Neural cell (in vitro differentiated cells): Measurements from ENCODE around the gene TUB. TPM values are rescaled to one million over a fixed set of nuclear protein-coding genes. Genes with fewer than 3 reads are reported as not detected.

Experiments
- H2AFZ ChIP-seq: fragments of 200-600, 300-800 bp; sonication (generic), shearing (Covaris generic); 2 replicates; pipeline ENCODE4 v1.6.0; 2014; ENCODE audit warnings: low read depth, mild to moderate bottlenecking, antibody characterized with exemption, low read length, moderate library complexity
- H3F3A ChIP-seq: fragments of 200-600 bp; shearing (Covaris generic); 2 replicates; pipeline ENCODE4 v1.6.1; 2016; ENCODE audit warnings: mild to moderate bottlenecking, moderate library complexity, mixed read lengths, antibody characterized with exemption, low read length; ENCODE audit not compliant: insufficient read depth, poor library complexity, severe bottlenecking
- H3K27ac ChIP-seq: fragments of 200-600, 300-800 bp; sonication (generic), shearing (Covaris generic); 2 replicates; pipeline ENCODE4 v1.5.1; 2014; ENCODE audit warnings: mild to moderate bottlenecking, low read length, moderate library complexity
- H3K27me3 ChIP-seq: fragments of 300-800, 200-600 bp; sonication (generic), shearing (Covaris generic); 2 replicates; pipeline ENCODE4 v1.6.0; 2014; ENCODE audit warnings: mild to moderate bottlenecking, low read depth, low read length, moderate library complexity; ENCODE audit not compliant: insufficient read depth
- H3K36me3 ChIP-seq: fragments of 300-800, 200-600 bp; sonication (generic), shearing (Covaris generic); 2 replicates; pipeline ENCODE4 v1.5.1; 2014; ENCODE audit warnings: mild to moderate bottlenecking, antibody characterized with exemption, low read length, moderate library complexity; ENCODE audit not compliant: insufficient read depth
- H3K4me2 ChIP-seq: fragments of 300-800, 200-600 bp; sonication (generic), shearing (Covaris generic); 2 replicates; pipeline ENCODE4 v1.6.0; 2014; ENCODE audit warnings: mild to moderate bottlenecking, low read length
- H3K4me3 ChIP-seq: fragments of 300-800, 200-600 bp; sonication (generic), shearing (Covaris generic); 2 replicates; pipeline ENCODE4 v1.5.1; 2014; ENCODE audit warnings: mild to moderate bottlenecking, low read length, moderate library complexity
- H3K79me2 ChIP-seq: fragments of 200-600 bp; shearing (Covaris generic); replicated peaks from 2 replicates; pipeline ENCODE4 v1.6.0; 2014; ENCODE audit warnings: mild to moderate bottlenecking, low read length, moderate library complexity; ENCODE audit not compliant: insufficient read depth
- H3K9ac ChIP-seq: fragments of 300-800, 200-600 bp; sonication (generic), shearing (Covaris generic); 2 replicates; pipeline ENCODE4 v1.6.1; 2016; ENCODE audit warnings: mild to moderate bottlenecking, low read length, mixed read lengths
- H3K9me2 ChIP-seq: fragments of 200-600 bp; shearing (Covaris generic); 2 replicates; pipeline ENCODE4 v1.6.1; 2016; ENCODE audit warnings: mild to moderate bottlenecking, low read length, mixed read lengths; ENCODE audit not compliant: insufficient read depth
- H3K9me3 ChIP-seq: fragments of 200-600, 300-800 bp; sonication (generic), shearing (Covaris generic); 2 replicates; pipeline ENCODE4 v1.6.1; 2016; ENCODE audit warnings: mild to moderate bottlenecking, mixed run types, low read length, moderate library complexity, mixed read lengths
- H4K20me1 ChIP-seq: fragments of 200-600 bp; shearing (Covaris generic); 2 replicates; pipeline ENCODE4 v1.6.1; 2016; ENCODE audit warnings: mild to moderate bottlenecking, mixed run types; ENCODE audit not compliant: insufficient read depth
- CTCF ChIP-seq: fragments of 450-650 bp; IDR thresholded peaks from 2 replicates; pipeline ENCODE4 v1.5.1; 2014; ENCODE audit warnings: antibody characterized with exemption, mild to moderate bottlenecking, moderate library complexity; ENCODE audit not compliant: poor library complexity, severe bottlenecking
- EP300 ChIP-seq: fragments of 450-650 bp; conservative IDR thresholded peaks from 2 replicates; pipeline ENCODE4 v1.6.1; 2014; ENCODE audit warnings: antibody characterized with exemption, mild to moderate bottlenecking, moderate library complexity; ENCODE audit not compliant: poor library complexity, severe bottlenecking
- EZH2 ChIP-seq: fragments of 200-600, 300-800 bp; shearing (Covaris generic), sonication (generic); IDR thresholded peaks from 2 replicates; pipeline ENCODE4 v1.6.1; 2014; ENCODE audit warnings: antibody characterized with exemption, low read length, borderline replicate concordance, mild to moderate bottlenecking; ENCODE audit not compliant: insufficient read depth, poor library complexity, severe bottlenecking
- MXI1 ChIP-seq: fragments of 450-650 bp; conservative IDR thresholded peaks from 2 replicates; pipeline ENCODE4 v1.6.1; 2014; ENCODE audit warnings: antibody characterized with exemption, mild to moderate bottlenecking; ENCODE audit not compliant: poor library complexity, severe bottlenecking
- POLR2AphosphoS5 ChIP-seq: IDR thresholded peaks from 2 replicates; pipeline ENCODE4 v1.6.1; 2012
- RAD21 ChIP-seq: fragments of 450-650 bp; conservative IDR thresholded peaks from 2 replicates; pipeline ENCODE4 v1.6.1; 2014; ENCODE audit warnings: antibody characterized with exemption, mild to moderate bottlenecking, moderate library complexity
- REST ChIP-seq: IDR thresholded peaks from 2 replicates; pipeline ENCODE4 v1.6.1; 2012; ENCODE audit warnings: borderline replicate concordance
- SMC3 ChIP-seq: fragments of 450-650 bp; conservative IDR thresholded peaks from 2 replicates; pipeline ENCODE4 v1.6.1; 2014; ENCODE audit warnings: antibody characterized with exemption, mild to moderate bottlenecking, moderate library complexity; ENCODE audit not compliant: poor library complexity
- TAF1 ChIP-seq: IDR thresholded peaks from 2 replicates; pipeline ENCODE4 v1.6.1; 2012; ENCODE audit warnings: low read depth
- polyA plus RNA-seq: library from polyadenylated mRNA; depleted of rRNA; stranded (reverse); fragments of >200 nt; gene quantifications from 2 replicates; pipeline ENCODE4 v1.2.3, GENCODE V29; 2014

The TUB gene
- polyA plus RNA-seq, 1 donor from 2014 or later = 125 TPM

- Histone ChIP-seq H3K9me2 (no peaks in the 10 kb centered on the region), H3K79me2 (peaks cover 41% of the 10 kb centered on the region), H3K27me3 (no peaks in the 10 kb centered on the region), H3K4me3 (no peak overlapping the region), H3K9ac (no peak overlapping the region), H3K4me2 (no peak overlapping the region), H3K27ac (no peak overlapping the region), H4K20me1 (peaks cover 4% of the 10 kb centered on the region), H3K36me3 (peaks cover 5% of the 10 kb centered on the region), H3K9me3 (no peaks in the 10 kb centered on the region), H2AFZ (no peak overlapping the region), H3F3A (no peaks in the 10 kb centered on the region)
- TF ChIP-seq CTCF (no peak), POLR2AphosphoS5 (no peak), EZH2 (no peak), REST (no peak), MXI1 (no peak), TAF1 (no peak), EP300 (no peak), SMC3 (no peak), RAD21 (no peak)
Measured at GRCh38 chr11:8089791-8090510, 8.9 kb downstream of the TUB start.

GRCh38 chr11:8090756-8091155 is 9.7 kb downstream of the TUB start:
- no peaks in the 10 kb centered on the region for H3K27me3 ChIP-seq
- H3K79me2 ChIP-seq = peaks cover 33% of the 10 kb centered on the region
- no peak overlapping the region for H3K9ac ChIP-seq
- H3K9me2 ChIP-seq = no peaks in the 10 kb centered on the region
- H3K9me3 ChIP-seq = no peaks in the 10 kb centered on the region
- H4K20me1 ChIP-seq = peaks cover 4% of the 10 kb centered on the region
- TF ChIP-seq MXI1 (no peak), POLR2AphosphoS5 (no peak), SMC3 (peak; percentile 94), EP300 (no peak), CTCF (peak; percentile 87), RAD21 (peak; percentile 90), REST (no peak), EZH2 (no peak), TAF1 (no peak)
- no peaks in the 10 kb centered on the region for H3F3A ChIP-seq
- no peak overlapping the region for H3K4me2 ChIP-seq
- H2AFZ ChIP-seq = no peak overlapping the region
- H3K27ac ChIP-seq = no peak overlapping the region
- H3K4me3 ChIP-seq = no peak overlapping the region
- peaks cover 5% of the 10 kb centered on the region for H3K36me3 ChIP-seq
